NOMO-1 treated with dmso at 0.1 percent for 144 hours (cell line): ENCODE data around the gene ZSCAN31.

ENCODE experiments used
- DNase-seq: peaks from one replicate; lab custom pipeline; 2025; ENCODE audit not compliant: unreplicated experiment; lab: John Stamatoyannopoulos, UW

ZSCAN31 gene

GRCh38 chr6:28353981-28354676 lies 18.2 kb upstream of the ZSCAN31 start:
- DNase-seq: no peak

GRCh38 chr6:28353356-28353755 lies 17.4 kb upstream of the ZSCAN31 start:
- no peak for DNase-seq

GRCh38 chr6:28351493-28351925 lies 15.6 kb upstream of the ZSCAN31 start:
- DNase-seq: no peak

- no peak for DNase-seq
These were observed 15.1 kb upstream of the ZSCAN31 start for GRCh38 chr6:28351087-28351486.

- peak; percentile 74 for DNase-seq
These were observed 14.2 kb upstream of the ZSCAN31 start, which contains the start of gene ZKSCAN3 for GRCh38 chr6:28349892-28350737. ZKSCAN3 (plus strand) TSS chr6:28349947; CDS start chr6:28359587, 9,640 bp downstream.

GRCh38 chr6:28349344-28349891 lies 13.5 kb upstream of the ZSCAN31 start:
- DNase-seq: no peak

GRCh38 chr6:28347119-28347518 lies 11.2 kb upstream of the ZSCAN31 start:
- DNase-seq: no peak

- no peak for DNase-seq
These were observed 9.3 kb upstream of the ZSCAN31 start for GRCh38 chr6:28345201-28345600.

- DNase-seq: no peak
These were observed 8.1 kb upstream of the ZSCAN31 start for GRCh38 chr6:28343898-28344677.

GRCh38 chr6:28340310-28341095 lies 4.6 kb upstream of the ZSCAN31 start:
- no peak for DNase-seq

GRCh38 chr6:28337121-28337520 lies 1.2 kb upstream of the ZSCAN31 start:
- no peak for DNase-seq

GRCh38 chr6:28336284-28337120 lies 554 bp upstream of the ZSCAN31 start:
- DNase-seq: peak; percentile 34

- DNase-seq: no peak
These were observed 846 bp downstream of the ZSCAN31 start for GRCh38 chr6:28335040-28335563.

- DNase-seq: no peak
These were observed 1.5 kb downstream of the ZSCAN31 start for GRCh38 chr6:28334286-28335039.

- no peak for DNase-seq
These were observed 2.3 kb downstream of the ZSCAN31 start for GRCh38 chr6:28333599-28334018.

- no peak for DNase-seq
These were observed 2.9 kb downstream of the ZSCAN31 start for GRCh38 chr6:28333047-28333446.

- DNase-seq: no peak
These were observed 5.9 kb downstream of the ZSCAN31 start for GRCh38 chr6:28330041-28330440.

GRCh38 chr6:28326371-28326948 lies 9.5 kb downstream of the ZSCAN31 start:
- DNase-seq: no peak
